ENCODE measurements around the gene HLA-DQB1.
"Not testable (repeated sequence)": the region's sequence is repeated elsewhere in the genome, so short reads cannot be mapped to it uniquely, and the experiment has no call there.

The HLA-DQB1 gene

DNA sequence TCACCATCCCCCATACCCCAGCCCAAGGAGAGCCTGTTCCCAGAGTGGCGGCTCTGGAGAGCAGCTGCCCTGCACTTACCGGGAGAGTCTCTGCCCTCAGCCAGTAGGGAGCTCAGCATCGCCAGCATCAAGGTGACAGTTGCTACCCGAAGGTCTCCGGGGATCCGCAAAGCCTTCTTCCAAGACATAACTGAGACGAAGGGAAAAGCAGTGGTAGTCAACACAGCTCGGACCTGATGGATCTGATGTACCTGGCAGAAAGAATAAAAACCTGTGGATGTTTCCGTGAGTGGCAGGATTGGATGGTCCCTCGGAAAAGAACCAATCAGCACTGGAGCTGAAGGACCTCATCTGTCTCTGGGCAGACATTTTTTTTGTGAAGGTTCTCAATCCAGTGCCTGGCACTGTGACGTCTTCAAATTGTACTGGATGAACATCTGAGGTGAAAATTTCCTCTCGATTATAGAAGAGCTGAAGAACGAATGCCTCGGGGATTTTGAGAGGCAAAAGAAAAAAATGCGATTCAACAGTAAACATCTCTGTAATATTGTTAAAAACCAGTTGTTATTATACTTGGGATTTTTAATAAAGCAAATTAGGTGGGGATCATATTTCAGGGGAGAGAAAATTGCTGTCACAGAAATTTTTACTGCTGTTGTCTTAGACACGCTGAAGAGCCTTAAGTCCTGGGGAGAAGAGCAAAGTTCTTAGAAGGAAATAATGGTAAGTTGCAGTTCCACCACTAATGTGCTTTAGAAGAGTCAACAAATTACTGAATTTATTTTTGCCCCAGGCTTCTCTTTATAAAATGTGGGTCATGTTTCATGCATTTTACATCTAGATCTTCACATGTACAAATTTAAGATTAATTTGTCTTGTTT is at the start of gene HLA-DQB1:
Gene HLA-DQB1 (minus strand): TSS at position 238 of the 881 bp plus-strand sequence. CDS start 50 bp downstream, at position 188.
- DNase-seq = no peak

DNA sequence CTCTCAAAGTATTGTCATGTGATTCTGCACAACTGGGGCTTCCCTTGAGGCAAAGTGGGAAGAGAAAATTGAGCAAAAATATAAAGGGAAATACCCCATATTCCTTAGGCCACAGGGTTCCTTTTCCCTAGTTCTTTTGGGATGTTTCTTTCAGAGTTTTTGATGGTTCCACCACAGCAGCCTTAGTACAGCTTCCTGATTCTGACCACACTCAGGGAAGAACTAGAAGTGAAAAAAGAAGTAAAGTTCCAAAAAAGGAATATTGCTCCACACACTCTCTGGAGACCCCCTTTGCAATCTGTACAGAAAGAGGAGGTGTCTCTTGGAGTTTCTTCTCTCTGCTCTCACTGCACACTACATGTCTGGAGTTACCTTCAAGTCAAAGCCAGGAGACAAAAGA is 46.8 kb upstream of the HLA-DQB1 start:
- DNase-seq = no peak

DNA sequence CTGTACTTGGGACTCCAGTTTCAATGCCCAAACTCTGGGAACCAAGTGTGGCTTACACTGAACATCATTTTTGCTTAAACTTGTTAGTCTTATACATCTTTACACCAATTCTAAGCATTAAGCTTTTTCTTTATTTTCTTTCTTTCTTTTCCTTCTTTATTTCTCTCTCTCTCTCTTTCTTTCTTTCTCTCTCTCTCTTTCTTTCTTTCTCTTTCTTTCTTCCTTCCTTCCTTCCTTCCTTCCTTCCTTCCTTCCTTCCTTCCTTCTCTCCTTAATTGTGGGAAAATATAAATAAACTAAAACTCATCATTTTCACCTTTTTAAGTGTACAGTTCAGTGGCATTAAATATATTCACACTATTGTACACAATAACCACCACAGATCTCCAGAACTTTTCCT is 43.2 kb upstream of the HLA-DQB1 start:
- DNase-seq = no peak

DNA sequence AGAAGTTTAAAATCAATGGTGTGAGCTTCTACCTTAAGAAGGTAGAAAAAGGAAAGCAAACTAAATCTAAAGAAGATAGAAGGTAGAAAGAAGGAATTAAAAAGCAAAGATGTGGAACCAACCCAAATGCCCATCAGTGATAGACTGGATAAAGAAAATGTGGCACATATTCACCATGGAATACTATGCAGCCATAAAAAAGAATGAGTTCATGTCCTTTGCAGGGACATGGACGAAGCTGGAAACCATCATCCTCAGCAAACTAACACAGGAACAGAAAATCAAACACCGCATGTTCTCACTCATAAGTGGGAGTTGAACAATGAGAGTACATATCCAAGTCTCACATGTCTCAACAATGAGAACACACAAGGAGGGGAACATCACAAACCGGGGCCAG is 38.7 kb upstream of the HLA-DQB1 start:
- DNase-seq = not testable (repeated sequence)

DNA sequence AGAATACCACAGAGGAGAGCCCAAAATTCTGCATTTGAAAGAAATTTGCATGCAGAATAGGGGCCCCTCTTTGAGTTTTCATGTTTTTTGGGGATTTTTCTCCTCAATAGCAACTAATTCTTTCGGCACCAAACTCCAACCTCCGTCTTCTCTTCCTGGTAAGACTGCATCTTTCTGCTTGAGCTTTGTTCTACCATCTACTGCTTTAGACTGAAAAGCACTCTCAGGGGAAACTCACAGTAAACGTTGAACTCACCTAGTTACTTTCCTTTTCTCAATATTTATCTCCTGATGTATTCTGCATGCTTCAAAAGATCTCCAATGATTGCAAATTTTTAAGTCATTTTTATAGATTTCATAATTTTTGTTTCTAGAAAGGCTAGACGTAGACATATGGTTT is 36.9 kb upstream of the HLA-DQB1 start:
- no peak for DNase-seq

DNA sequence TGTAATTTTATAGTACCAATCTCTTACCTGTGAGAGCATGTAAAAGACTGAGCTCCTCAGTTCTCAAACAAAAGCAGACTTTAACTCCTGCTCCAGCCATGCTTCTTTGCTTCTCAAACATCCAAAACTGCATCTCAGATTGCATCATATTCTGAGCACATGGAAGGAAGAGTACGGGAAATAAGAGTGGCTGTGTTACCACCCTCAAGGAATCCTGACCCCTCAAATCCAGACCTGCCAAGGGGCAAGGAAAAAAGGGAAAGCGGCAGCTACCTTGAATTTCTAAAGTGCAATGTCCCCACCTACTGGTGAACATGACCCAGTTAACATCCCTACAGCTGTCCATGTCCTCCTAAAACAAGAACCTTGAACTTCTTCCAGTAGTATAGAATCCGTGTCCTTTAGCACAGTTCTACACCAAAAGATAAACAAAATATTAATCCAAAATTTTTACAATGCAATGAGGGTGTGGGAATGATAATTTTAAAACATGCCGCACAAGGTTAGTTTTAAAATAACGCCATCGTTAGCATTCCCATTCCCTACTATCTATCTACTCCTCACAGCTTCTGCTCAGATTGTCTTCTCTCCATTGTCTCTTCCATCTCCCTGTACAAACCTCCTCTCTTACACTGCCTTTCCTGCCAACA is 34.1 kb upstream of the HLA-DQB1 start:
- DNase-seq = peak in 1 of 2 experiments; percentile 10

DNA sequence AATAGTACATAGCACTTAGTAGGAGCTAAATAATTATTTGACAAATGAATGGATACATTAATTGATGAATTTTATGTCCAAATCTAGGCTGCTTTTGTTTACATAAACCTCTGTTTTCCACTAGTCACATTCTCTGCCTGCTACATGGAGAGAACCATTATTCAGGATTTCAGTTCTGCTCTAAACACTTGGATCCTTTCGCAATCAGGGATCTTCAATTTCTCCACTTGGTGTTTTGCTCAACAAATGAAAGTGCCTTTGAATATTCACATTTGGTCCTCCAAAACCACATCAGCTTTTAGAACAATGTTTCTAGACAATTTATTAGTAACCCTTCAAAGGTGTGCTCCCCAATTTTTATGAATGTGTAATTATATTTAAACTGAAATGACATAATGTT is 30.6 kb upstream of the HLA-DQB1 start:
- DNase-seq = no peak

DNA sequence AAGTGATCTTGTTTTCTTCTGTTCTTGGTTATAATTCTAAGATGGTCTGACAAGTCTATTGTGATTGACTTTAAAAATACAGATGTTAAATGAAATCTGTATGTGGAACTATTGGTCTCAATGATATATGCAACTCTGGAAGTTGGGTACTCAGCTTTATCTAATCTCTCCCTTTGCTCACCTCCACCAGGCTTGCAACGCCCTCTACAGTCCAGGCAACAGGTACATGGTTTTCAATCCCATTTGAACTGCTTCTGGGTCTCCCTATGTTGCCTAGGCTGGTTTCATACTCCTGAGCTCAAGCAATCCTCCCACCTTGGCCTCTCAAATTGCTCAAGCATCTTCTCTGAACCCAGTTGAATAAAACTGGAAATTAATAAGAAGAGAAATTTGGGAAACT is 25.6 kb upstream of the HLA-DQB1 start:
- no peak for DNase-seq

DNA sequence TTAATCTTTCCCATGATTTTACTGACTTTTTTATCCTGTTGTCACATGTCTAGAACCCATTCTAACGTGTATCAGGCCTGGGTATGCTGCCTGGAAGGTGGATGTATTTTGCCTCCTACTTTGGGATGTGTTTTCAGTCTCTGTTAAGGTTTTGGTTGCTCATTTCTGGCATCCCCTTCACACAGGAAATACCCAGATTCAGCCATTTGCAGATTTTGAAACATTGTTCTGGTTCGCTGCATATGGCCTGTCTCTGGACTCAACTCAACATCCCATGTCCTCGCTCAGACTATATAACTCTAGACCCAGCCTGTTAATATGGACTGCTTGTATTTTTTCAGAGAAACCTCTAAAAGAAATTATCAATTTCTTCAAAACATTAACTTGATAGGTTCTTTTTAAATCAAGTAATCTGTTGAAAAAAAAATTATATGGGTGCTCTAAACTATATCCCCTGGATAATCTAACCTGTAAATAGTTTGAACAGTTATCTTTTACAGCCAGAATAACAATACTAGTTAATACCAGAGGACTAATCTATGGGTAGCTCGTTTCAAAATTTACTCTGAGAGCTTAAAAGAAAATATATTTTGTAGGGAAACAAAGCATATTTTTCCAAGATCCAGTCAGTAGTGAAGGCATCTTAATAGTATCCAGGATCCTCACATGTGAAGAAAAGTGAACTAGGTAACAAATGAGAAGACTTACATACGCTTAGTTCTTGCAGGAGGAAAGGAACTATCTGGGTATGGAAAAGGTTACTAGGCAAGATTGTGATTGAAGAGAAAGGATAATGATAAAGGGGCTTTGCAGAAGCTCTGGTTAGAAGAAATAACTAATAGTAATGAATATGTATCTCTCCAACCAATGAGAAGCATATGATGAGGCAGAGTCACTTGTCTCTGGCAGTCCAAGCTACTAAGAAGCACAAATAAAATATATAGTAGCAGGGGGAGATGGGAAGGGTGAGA is 23.4 kb upstream of the HLA-DQB1 start:
- DNase-seq = no peak

DNA sequence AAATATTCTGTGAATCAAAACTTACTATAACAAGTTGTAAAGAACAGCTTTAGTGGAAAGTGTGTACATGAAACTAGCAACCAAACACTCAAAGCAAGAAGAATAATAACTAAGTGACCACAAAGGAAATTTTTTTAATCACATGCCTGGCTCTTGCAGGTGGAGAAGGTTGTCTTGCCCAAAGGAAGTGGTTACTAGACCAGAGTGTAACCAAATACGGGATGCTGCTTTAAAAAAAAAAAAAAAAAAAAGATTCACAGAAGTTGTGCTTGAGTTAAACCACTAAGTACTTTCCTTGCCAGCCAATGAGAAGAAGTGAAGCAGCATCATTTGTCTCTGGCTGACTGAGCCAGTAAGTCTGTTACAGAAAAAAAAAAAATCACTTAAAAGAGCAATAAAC is 19.1 kb upstream of the HLA-DQB1 start:
- no peak for DNase-seq

DNA sequence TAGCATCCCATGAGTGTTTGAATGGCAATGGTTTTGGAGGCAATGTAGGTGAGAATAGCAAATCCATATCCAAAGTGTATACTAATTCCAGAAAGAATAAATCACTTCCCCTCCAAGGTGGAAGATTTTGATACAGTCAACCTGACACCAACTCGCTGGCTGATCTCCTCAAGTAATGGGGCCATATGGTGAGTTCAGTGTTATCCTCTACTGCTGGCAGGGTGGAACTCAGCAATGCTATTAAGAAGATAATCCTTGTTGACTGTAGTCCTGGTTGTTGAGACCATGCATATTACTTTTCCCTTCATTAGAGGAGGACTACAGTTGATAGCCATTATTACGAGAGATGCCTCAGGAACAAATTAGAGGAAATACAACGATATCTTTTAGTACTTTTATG is 17.8 kb upstream of the HLA-DQB1 start:
- no peak for DNase-seq

DNA sequence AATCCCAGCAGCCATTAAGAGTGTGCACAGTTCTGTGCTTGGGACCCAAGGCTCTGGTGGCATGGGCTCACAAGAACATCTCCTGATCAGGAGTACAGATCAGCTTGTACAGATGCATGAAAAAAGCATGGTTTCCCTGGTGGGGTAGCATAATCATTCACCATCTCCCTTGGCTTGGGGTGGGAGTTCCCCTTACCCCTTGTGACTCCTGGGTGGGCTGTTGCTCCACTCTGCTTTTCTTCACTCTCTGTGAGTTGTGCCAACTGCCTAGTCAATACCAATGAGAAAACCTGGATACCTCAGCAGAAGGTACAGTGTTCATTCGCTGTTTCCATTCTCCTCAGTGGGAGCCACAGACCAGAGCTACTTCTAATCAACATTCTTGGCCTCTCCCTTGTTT is 13.6 kb upstream of the HLA-DQB1 start:
- DNase-seq = no peak

DNA sequence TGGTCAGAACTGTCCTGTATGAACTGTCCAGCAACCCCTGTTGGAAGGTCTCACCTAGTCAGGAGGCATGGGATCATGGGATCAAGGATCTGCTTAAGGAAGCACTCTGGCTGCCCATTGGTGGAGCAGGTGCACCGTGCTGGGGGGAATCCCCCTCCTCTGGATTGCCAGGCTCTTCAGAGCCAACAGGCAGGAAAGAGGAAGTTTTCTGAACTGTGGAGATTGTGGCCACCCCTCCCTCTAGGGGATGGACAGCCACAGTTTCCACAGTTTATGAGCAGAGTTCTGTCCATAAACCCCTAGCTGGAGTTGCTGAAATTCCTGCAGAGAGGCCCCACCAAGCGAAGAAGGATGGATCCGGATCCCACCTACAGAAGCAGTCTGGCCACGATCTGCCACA is 13.0 kb upstream of the HLA-DQB1 start:
- DNase-seq = no peak

DNA sequence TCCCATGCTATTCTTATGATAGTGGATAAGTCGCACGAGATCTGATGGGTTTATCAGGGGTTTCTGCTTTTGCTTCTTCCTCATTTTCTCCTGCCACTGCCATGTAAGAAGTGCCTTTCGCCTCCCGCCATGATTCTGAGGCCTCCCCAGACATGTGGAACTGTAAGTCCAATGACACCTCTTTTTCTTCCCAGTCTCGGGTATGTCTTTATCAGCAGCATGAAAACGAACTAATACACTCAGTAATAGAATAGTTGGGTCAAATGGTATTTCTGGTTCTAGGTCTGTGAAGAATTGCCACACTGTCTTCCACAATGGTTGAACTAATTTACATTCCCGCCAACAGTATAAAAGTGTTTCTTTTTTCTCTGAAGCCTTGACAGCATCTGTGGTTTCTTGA is 7.7 kb upstream of the HLA-DQB1 start:
- not testable (repeated sequence) for DNase-seq

DNA sequence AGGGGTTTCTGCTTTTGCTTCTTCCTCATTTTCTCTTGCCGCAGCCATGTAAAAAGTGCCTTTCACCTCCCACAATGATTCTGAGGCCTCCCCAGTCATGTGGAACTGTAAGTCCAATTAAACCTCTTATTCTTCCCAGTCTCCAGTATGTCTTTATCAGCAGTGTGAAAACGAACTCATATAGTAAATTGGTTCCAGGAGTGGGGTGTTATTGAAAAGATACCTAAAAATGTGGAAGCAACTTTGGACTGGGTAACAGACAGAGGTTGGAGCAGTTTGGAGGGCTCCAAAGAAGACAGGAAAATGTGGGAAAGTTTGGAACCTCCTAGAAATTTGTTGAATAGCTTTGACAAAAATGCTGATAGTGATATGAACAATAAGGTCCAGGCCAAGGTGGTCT is 5.5 kb upstream of the HLA-DQB1 start:
- not testable (repeated sequence) for DNase-seq

DNA sequence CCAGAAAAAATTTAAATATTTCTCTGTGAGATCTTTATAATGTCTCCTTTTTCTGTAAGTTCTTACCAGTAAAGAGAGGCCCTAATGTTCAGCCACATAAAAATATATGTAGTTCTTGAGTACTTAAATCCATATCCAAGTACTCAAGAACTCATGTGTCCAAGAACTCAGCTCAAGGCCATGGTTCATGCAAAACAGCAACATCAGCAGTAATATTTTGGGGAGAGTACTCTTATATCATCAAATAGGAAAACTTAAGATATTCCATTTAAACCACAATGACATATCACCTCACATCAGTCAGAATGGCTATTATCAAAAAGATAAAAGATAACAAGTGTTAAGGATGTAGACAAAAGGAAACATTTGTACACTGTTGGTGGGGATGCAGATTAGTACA is 3.4 kb upstream of the HLA-DQB1 start:
- DNase-seq = no peak

DNA sequence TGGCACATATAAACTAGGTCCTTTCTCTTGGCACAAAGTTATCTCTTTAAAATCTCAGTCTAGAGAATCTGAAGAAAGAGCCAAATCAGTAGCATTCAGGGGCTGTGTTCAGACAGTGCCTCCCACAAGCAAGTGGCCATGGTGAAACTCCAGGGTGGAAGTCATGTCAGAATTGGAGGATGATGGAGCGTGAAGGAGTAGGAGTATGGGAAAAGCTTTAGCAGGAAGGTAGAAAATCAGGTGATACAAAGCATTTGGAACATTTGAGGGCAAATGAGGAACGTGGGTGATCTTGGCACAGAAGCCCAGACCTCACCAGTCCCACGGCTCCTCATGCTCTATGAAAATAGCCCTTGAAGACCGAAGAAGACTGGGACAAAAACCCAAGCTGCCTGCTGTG is 2.8 kb upstream of the HLA-DQB1 start:
- DNase-seq = no peak

DNA sequence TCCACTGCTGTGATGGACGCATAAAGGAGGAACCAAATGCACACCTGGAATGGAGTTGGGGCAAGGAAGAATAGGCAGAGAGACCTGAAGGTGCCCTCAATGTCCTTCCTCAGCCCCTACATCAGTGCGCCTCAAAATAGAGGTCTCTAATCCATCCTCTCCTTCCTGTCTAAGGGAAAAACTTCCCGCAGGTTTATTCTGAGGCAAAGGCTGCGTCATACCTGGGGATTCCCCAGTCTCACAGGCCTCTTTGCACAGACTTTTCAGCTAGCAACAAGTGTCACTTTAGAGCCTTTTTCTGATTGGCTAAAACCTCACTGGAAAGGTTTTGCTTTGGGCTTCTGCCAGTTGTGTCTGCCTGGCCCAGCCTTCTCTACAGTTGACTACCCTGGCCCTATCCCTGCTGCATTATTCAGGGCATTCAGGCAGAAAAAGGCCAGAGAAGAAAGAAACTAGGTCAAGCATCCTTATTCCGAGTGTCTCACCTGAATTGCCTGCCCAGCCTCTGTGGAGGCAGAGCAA is 1.8 kb upstream of the HLA-DQB1 start:
- DNase-seq = no peak

DNA sequence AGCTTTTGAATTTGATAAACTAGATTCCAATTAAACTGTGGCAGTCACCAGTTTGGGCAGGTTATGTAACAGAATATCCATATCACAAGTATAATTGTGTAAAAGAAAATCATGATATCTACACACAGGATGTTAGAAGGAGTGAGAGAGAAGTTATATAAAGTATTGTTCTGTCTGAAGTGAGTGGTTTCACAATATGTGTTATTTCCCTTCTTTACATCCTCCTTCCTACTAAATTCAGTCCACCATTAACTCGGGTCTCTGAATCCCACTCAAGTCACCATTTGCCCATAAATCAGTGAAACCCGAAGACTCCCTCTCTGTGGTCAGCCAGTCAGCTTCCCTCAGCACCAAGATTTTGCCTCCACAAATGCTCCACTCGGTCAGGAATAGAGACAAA is 796 bp downstream of the HLA-DQB1 start:
- no peak for DNase-seq

DNA sequence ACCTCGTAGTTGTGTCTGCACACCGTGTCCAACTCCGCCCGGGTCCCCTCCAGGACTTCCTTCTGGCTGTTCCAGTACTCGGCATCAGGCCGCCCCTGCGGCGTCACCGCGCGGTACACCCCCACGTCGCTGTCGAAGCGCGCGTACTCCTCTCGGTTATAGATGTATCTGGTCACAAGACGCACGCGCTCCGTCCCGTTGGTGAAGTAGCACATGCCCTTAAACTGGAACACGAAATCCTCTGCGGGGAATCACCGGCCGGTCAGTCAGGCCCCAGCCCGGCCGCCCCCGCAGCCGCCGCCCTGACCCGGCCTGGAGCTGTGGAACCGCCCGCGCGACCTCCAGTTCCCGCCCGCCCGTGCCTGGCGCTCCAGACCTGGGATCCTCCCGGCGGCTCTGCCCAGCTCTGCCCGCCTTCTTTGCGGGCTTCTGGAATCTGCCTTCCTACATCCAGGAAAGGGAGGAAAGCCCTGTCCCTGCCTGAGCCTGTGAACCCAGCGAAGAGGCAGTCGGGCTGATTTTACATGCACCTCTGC is 1.6 kb downstream of the HLA-DQB1 start:
- no peak for DNase-seq

DNA sequence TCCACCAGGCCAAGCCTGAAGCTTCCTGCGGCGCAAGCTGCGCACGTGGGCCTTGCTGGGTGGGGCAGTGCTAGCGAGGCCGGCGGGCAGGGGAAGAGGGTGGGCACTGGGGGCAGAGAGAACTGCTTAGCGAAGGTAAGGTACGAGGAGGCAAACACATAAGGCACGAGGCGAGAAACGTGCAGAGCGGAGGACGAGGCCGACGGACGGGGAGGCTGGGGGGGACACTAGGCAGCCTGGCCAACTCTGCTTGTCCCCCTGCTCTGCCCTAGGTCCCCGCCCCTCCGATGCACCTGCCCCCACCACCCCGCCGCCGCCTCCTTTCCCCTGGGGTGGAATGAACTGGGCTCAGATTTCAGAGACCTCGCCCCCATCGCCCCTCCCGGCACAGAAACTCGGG is 2.1 kb downstream of the HLA-DQB1 start:
- no peak for DNase-seq

DNA sequence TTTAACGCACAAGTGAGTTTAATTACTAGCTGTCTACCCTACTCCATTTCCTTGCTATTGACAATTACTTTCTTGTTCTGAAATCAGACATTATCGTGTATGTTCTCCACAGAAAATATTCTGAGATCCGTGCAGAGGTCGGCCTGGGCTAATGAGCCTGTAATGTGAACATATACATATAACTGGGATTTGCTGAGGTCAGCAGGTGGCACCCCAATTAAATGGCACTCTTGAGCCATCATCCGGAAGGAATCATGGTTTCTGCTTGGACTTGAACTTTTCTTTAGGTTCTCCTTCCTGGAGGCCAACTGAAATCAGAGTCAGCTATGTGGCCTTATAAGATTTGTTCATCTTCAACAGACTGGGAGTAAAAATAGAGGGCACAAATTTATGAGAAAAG is 3.6 kb downstream of the HLA-DQB1 start:
- DNase-seq = no peak

DNA sequence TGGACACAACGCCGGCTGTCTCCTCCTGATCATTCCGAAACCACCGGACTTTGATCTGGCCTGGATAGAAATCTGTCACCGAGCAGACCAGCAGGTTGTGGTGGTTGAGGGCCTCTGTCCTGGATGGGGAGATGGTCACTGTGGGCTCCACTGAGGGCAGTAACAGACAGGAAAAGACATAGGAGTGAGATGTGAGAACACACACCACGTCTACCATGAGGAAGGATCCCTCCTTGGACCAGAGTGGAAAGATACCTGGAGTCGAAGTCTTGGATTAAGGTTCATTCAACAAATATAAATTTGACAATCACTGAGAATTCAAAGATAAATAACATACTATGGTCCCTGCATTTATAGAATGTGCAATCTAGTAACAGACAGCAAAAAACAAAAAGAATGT is 4.4 kb downstream of the HLA-DQB1 start:
- no peak for DNase-seq

All from cerebellar nuclear complex (tissue), 1 donor.